ENCODE measurements around the gene IL17REL.

IL17REL gene

DNA sequence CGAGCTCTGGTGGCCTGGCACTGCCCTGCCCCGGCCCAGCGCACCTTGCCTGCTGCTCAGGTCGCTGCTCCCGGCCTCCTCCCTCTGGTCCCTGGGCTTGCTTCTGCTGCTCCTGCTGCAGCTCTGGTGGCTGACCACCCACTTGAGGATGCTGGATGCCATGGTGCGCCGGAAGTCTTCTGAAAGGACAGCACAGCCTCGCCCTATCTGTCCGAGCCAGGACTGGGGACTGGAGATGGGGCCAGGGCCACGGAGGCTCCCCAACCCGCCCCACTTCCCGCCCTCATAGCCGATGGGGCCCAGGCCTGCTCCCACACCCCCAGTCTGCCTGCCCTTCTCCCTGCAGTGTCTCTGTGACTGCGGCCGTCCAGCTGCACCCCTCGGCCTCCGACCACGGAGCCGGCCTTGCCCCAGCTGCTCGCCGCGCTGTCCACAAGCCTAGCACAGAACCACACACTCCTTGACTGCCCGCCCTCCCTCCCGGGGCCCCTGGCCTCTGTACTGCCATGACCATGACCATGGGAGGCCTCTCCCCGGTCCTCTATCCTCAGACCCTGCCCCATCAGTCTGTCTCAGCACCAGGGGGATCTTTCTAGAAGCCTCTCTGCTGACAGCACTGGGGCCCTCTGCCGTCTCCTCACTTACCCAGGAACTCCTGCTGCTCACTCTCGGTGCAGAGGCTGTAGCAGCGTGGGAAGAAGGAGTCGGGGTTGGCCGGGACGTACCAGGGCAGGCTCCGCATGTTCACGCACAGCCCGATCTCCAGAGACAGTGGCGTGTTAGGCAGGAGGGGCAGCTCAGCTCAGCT, 32.9 kb upstream of the IL17REL start:
- H3K27me3 ChIP-seq (ENCODE audit: control insufficient read depth in 2 of 2, insufficient read depth in 2 of 2, low read length in 2 of 2) = peaks cover 0 to 3% of the 10 kb centered on the region in 2 donors
- H3K4me1 ChIP-seq (ENCODE audit: control insufficient read depth in 2 of 2, insufficient read depth in 2 of 2, low read length in 2 of 2) = no peaks in the 10 kb centered on the region
- no peak overlapping the region for H3K4me3 ChIP-seq (ENCODE audit: low read length in 2 of 2)
- H3K27ac ChIP-seq (ENCODE audit: low read depth in 2 of 2, low read length in 2 of 2) = no peak overlapping the region
- H3K9me3 ChIP-seq (ENCODE audit: control insufficient read depth in 2 of 2, low read length in 2 of 2) = no peaks in the 10 kb centered on the region
- H3K9ac ChIP-seq (ENCODE audit: low read depth in 1 of 2, low read length in 2 of 2) = no peak overlapping the region
- no peaks in the 10 kb centered on the region for H3K36me3 ChIP-seq (ENCODE audit: control insufficient read depth in 2 of 2, insufficient read depth in 2 of 2, low read length in 2 of 2)

DNA sequence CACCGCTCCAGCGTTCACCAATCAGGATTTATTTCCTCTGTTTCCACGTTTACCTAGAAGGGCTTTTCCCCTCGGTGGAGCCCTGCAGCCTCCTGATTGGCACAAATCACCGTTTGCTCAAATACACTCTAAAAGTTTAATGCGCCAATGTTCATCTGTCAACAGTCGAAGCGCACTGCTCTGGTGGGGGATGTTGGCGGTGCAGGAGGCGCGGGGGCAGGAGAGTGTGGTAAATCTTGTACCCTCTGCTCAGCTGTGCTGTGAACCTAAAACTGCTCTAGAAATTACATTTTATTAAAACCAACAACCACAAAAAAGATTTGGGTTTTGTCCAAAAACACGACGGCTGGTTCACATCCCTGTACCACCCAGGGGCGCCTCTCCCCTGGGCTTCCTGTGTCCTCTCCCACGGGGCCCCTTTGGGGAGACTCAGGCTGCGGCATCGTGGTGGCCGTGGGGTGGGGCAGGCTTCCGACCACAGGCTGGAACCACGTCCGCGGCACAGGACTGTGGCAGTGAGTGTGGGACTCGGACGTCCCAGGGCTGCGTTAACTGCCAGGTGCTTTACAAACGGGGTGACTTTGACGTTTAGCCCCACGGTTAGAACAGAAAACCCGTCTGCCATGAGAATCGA, 32.0 kb upstream of the IL17REL start:
- Histone ChIP-seq H3K36me3 (ENCODE audit: control insufficient read depth in 2 of 2, insufficient read depth in 2 of 2, low read length in 2 of 2) (no peaks in the 10 kb centered on the region), H3K27me3 (ENCODE audit: control insufficient read depth in 2 of 2, insufficient read depth in 2 of 2, low read length in 2 of 2) (peaks cover 0 to 3% of the 10 kb centered on the region in 2 donors), H3K4me3 (ENCODE audit: low read length in 2 of 2) (no peak overlapping the region), H3K4me1 (ENCODE audit: control insufficient read depth in 2 of 2, insufficient read depth in 2 of 2, low read length in 2 of 2) (no peaks in the 10 kb centered on the region), H3K27ac (ENCODE audit: low read depth in 2 of 2, low read length in 2 of 2) (no peak overlapping the region), H3K9me3 (ENCODE audit: control insufficient read depth in 2 of 2, low read length in 2 of 2) (peaks cover 0 to 2% of the 10 kb centered on the region in 2 donors), H3K9ac (ENCODE audit: low read depth in 1 of 2, low read length in 2 of 2) (no peak overlapping the region)

DNA sequence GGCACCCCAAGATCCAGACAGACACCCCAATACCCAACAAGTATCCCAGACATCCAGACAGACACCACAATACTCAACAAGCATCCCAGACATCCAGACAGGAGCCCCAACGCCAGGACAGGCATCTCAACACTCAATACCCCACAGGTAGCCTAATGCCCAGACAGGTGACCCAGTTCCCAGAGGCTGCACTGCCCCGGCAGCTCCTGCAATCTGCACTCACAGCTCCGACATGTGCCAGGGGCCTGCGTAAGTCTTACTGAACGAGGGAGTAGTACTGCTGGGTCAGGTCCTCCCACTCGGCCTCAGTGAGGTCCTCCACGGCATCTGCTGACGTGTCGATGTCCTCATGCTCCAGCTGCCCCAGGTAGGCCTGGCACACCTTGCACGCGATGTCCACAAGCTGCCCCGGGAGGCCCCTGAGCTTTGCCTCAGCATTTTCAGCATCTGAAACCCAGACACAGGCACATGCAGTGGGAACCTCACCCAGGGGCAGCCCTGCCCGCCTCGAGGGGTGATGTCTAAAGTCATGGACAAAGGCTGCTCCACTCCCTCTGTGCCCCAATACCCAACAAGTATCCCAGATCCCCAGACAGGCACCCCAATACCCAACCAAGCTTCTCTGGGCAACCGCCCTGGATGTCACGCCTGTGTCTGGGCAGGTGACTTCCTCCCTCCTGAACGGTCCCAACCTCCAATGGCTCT, 28.9 kb upstream of the IL17REL start:
- H3K9me3 ChIP-seq (ENCODE audit: control insufficient read depth in 2 of 2, low read length in 2 of 2) = peaks cover 0 to 2% of the 10 kb centered on the region in 2 donors
- H3K4me1 ChIP-seq (ENCODE audit: control insufficient read depth in 2 of 2, insufficient read depth in 2 of 2, low read length in 2 of 2) = no peaks in the 10 kb centered on the region
- peaks cover 0 to 3% of the 10 kb centered on the region in 2 donors for H3K27me3 ChIP-seq (ENCODE audit: control insufficient read depth in 2 of 2, insufficient read depth in 2 of 2, low read length in 2 of 2)

DNA sequence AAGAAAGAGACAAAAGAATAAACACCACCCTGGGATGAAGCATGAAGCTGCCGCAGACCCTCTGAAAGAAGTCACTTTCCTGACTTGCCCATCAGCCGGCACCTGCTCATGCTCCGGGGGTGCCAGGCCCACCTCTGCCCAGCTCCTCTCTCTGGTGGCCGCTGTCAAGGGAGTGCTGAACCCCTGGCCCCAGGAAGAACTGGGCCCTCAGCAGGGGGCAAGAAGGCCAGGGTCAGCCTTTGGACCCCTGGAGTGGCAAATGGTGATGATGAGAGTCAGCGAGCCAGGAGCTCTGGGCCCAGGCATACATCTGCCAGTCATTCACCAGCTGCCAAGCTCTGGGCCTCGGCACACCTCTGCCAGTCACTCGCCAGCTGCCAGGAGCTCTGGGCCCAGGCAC, 28.2 kb upstream of the IL17REL start:
- peaks cover 0 to under 1% of the 10 kb centered on the region in 2 donors for H3K27me3 ChIP-seq (ENCODE audit: control insufficient read depth in 2 of 2, insufficient read depth in 2 of 2, low read length in 2 of 2)
- H3K4me3 ChIP-seq (ENCODE audit: low read length in 2 of 2) = no peak overlapping the region
- H3K9ac ChIP-seq (ENCODE audit: low read depth in 1 of 2, low read length in 2 of 2) = no peak overlapping the region
- no peak overlapping the region for H3K27ac ChIP-seq (ENCODE audit: low read depth in 2 of 2, low read length in 2 of 2)
- H3K4me1 ChIP-seq (ENCODE audit: control insufficient read depth in 2 of 2, insufficient read depth in 2 of 2, low read length in 2 of 2) = no peaks in the 10 kb centered on the region
- H3K36me3 ChIP-seq (ENCODE audit: control insufficient read depth in 2 of 2, insufficient read depth in 2 of 2, low read length in 2 of 2) = no peaks in the 10 kb centered on the region
- peaks cover 0 to 2% of the 10 kb centered on the region in 2 donors for H3K9me3 ChIP-seq (ENCODE audit: control insufficient read depth in 2 of 2, low read length in 2 of 2)

More for the DNA sequence above, 28.9 kb upstream of the IL17REL start:
- H3K9ac ChIP-seq (ENCODE audit: low read depth in 1 of 2, low read length in 2 of 2) = no peak overlapping the region
- H3K27ac ChIP-seq (ENCODE audit: low read depth in 2 of 2, low read length in 2 of 2) = no peak overlapping the region
- no peaks in the 10 kb centered on the region for H3K36me3 ChIP-seq (ENCODE audit: control insufficient read depth in 2 of 2, insufficient read depth in 2 of 2, low read length in 2 of 2)
- H3K4me3 ChIP-seq (ENCODE audit: low read length in 2 of 2) = no peak overlapping the region

DNA sequence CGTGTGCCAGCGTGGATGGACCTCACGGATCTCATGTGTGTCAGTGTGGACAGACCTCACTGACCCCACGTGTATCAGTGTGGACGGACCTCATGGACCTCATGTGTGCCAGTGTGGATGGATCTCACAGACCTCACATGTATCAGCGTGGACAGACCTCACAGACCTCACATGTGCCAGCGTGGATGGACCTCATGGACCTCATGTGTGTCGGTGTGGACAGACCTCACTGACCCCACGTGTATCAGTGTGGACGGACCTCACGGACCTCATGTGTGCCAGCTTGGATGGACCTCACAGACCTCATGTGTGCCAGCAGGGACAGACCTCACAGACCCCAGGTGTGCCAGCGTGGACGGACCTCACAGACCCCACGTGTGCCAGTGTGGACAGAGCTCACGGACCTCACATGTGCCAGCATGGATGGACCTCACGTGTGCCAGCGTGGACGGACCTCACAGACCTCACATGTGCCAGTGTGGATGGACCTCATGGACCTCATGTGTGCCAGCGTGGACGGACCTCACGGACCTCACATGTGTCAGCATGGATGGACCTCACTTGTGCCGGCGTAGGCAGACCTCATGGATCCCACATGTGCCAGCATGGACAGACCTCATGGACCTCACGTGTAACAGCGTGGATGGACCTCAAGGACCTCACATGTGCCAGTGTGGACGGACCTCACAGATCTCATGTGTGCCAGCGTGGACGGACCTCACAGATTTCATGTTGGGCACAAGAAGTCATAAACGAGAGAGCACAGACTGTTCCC, 27.3 kb upstream of the IL17REL start:
- no peak overlapping the region for H3K4me3 ChIP-seq (ENCODE audit: low read length in 2 of 2)
- H3K27ac ChIP-seq (ENCODE audit: low read depth in 2 of 2, low read length in 2 of 2) = no peak overlapping the region
- no peaks in the 10 kb centered on the region for H3K27me3 ChIP-seq (ENCODE audit: control insufficient read depth in 2 of 2, insufficient read depth in 2 of 2, low read length in 2 of 2)
- no peaks in the 10 kb centered on the region for H3K4me1 ChIP-seq (ENCODE audit: control insufficient read depth in 2 of 2, insufficient read depth in 2 of 2, low read length in 2 of 2)
- H3K36me3 ChIP-seq (ENCODE audit: control insufficient read depth in 2 of 2, insufficient read depth in 2 of 2, low read length in 2 of 2) = no peaks in the 10 kb centered on the region
- no peak overlapping the region for H3K9ac ChIP-seq (ENCODE audit: low read depth in 1 of 2, low read length in 2 of 2)
- H3K9me3 ChIP-seq (ENCODE audit: control insufficient read depth in 2 of 2, low read length in 2 of 2) = peaks cover 0 to 2% of the 10 kb centered on the region in 2 donors

DNA sequence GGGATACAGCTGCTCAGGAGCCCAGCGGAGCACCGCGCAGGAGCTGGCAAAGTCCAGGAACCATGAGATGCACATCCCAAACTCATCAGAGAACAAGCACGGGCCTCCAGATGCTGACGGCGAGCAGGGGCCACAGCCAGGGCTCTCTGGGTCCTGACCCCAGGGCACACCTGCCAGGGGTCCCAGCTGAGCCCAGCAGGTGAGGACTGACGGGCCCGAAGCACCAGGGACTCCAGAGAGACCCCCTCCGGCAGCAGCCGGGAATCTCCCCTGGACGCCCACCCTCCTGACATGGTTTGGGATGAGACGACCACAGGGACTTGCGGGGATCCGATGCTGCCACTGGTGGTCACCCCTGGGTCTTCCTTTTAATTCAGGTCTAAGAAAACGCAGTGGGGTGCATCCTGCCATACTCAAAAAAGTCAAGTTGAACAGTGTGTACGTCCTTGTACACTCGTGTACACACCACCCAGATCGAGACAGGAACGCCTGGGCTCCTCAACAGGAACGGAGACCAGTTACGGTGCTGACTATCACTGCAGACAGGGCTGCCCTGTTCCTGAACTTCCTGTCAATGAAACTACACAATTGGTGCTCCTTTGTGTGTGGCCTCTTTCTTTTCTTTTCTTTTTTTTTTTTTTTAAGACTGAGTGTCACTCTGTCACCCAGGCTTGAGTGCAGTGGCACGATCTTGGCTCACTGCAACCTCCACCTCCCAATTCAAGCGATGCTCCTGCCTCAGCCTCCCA, 23.6 kb upstream of the IL17REL start:
- Histone ChIP-seq H3K36me3 (ENCODE audit: control insufficient read depth in 2 of 2, insufficient read depth in 2 of 2, low read length in 2 of 2) (no peaks in the 10 kb centered on the region), H3K9ac (ENCODE audit: low read depth in 1 of 2, low read length in 2 of 2) (no peak overlapping the region), H3K4me1 (ENCODE audit: control insufficient read depth in 2 of 2, insufficient read depth in 2 of 2, low read length in 2 of 2) (no peaks in the 10 kb centered on the region), H3K27me3 (ENCODE audit: control insufficient read depth in 2 of 2, insufficient read depth in 2 of 2, low read length in 2 of 2) (peaks cover 0 to 2% of the 10 kb centered on the region in 2 donors), H3K27ac (ENCODE audit: low read depth in 2 of 2, low read length in 2 of 2) (no peak overlapping the region), H3K4me3 (ENCODE audit: low read length in 2 of 2) (no peak overlapping the region), H3K9me3 (ENCODE audit: control insufficient read depth in 2 of 2, low read length in 2 of 2) (peaks cover 0 to 2% of the 10 kb centered on the region in 2 donors)

DNA sequence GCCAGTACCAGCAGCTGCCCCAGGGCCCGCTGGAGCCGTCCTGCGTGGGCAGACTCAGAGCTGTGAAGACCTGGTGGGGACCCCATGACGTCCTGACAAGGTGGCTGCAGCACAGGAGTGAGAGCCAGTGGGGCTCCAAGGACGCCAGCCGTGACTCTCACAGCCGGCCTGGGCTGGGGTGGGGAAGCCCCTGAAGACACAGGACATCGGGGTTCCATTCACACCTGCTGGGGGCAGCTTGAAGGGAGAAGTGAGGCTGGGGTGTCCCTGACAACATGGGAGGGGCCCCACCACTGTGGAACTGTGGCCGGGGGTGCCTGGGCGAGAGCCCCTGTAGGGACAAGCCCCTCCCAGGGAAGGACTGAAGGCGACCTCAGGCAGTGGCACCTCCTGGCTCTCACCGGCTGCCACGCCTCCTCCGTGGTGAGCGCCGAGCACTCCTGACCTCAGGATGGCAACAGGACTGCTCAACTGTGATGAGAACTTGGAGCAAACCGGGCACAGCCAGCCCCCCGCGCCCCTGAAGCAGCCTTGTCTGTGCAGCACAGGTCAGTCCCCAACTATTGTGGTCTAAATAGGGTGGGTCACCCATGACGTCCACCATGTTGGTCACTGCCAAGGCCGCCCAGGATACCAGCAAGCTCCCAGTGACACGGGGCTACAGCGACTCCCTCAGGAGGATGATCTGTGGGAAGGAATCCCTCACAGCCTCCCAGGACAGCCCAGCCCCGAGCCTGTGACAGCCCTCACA, 22.7 kb upstream of the IL17REL start:
- no peak overlapping the region for H3K27ac ChIP-seq (ENCODE audit: low read depth in 2 of 2, low read length in 2 of 2)
- H3K9ac ChIP-seq (ENCODE audit: low read depth in 1 of 2, low read length in 2 of 2) = no peak overlapping the region
- H3K27me3 ChIP-seq (ENCODE audit: control insufficient read depth in 2 of 2, insufficient read depth in 2 of 2, low read length in 2 of 2) = peaks cover 0 to 2% of the 10 kb centered on the region in 2 donors
- H3K9me3 ChIP-seq (ENCODE audit: control insufficient read depth in 2 of 2, low read length in 2 of 2) = peaks cover 0 to 2% of the 10 kb centered on the region in 2 donors
- no peak overlapping the region for H3K4me3 ChIP-seq (ENCODE audit: low read length in 2 of 2)
- no peaks in the 10 kb centered on the region for H3K36me3 ChIP-seq (ENCODE audit: control insufficient read depth in 2 of 2, insufficient read depth in 2 of 2, low read length in 2 of 2)
- H3K4me1 ChIP-seq (ENCODE audit: control insufficient read depth in 2 of 2, insufficient read depth in 2 of 2, low read length in 2 of 2) = no peaks in the 10 kb centered on the region

DNA sequence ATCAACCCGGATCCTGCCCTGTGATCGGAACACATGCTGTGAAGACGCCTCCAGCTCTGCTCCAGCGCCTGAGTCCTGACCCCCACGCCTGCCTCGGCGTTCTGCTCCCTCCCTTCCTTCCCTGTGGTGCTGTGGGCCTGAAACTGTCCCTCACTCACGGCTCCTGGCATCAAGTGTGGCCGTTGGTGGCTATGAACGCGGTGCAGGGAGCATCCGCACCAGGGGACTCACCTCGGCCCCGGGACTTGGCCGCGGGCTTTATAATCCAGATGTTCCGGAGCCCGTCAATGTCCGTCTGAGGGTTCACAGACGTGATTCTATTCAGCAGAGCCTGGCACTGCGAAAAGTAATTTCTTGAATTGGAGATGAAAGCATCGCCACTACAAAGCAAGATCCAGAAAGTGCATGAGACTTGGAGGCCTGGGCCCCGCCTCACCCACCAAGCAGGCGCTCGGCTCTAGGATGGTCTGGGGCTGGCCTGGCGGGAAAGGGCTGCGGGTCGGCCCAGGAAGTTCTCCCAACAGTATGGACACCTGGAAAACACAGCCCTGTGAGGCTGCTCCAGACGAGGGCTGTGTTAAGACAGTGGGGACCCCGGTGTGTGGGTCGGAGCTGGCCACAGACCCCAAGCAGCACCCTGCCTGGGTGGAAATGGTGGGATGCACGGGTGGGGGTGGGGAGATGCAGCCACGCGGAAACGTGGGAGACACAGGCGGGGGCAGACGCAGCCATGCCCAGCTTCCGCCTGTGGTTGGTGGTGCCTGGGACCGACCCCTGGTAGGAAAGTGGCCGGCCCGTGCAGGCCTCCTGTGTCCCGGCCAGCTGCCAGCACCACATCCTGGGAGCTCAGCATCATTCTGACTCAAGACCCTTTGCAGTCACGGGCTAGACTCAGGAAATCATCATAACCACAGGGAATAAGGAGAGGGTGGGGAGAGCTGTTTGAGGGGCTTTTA, 21.8 kb upstream of the IL17REL start:
- Histone ChIP-seq H3K27me3 (ENCODE audit: control insufficient read depth in 2 of 2, insufficient read depth in 2 of 2, low read length in 2 of 2) (peaks cover 0 to 2% of the 10 kb centered on the region in 2 donors), H3K9ac (ENCODE audit: low read depth in 1 of 2, low read length in 2 of 2) (no peak overlapping the region), H3K4me3 (ENCODE audit: low read length in 2 of 2) (no peak overlapping the region), H3K9me3 (ENCODE audit: control insufficient read depth in 2 of 2, low read length in 2 of 2) (no peaks in the 10 kb centered on the region), H3K36me3 (ENCODE audit: control insufficient read depth in 2 of 2, insufficient read depth in 2 of 2, low read length in 2 of 2) (no peaks in the 10 kb centered on the region), H3K4me1 (ENCODE audit: control insufficient read depth in 2 of 2, insufficient read depth in 2 of 2, low read length in 2 of 2) (no peaks in the 10 kb centered on the region), H3K27ac (ENCODE audit: low read depth in 2 of 2, low read length in 2 of 2) (no peak overlapping the region)

All from mucosa of rectum (tissue), 2 donors.